NOMO-1 (cell line): Measurements from ENCODE around the gene STK32B.

ENCODE experiments used
- DNase-seq, 2 experiments: peaks; one replicate each; lab custom pipeline; 2025; ENCODE audit not compliant: unreplicated experiment in 2 of 2; lab: John Stamatoyannopoulos, UW

STK32B gene

GRCh38 chr4:5462254-5462835 is 411.1 kb downstream of the STK32B start:
- DNase-seq, result no peak

GRCh38 chr4:5462896-5463295 is 411.6 kb downstream of the STK32B start:
- DNase-seq, result no peak

GRCh38 chr4:5463361-5463760 is 412.1 kb downstream of the STK32B start:
- DNase-seq, result no peak

- no peak for DNase-seq
These were observed 412.8 kb downstream of the STK32B start for GRCh38 chr4:5463936-5464650.

GRCh38 chr4:5465529-5465928 is 414.2 kb downstream of the STK32B start:
- DNase-seq, result no peak

- DNase-seq, result no peak
These were observed 414.7 kb downstream of the STK32B start for GRCh38 chr4:5465956-5466355.

GRCh38 chr4:5467111-5467510 is 415.8 kb downstream of the STK32B start:
- DNase-seq, result no peak

- no peak for DNase-seq
These were observed 418.0 kb downstream of the STK32B start for GRCh38 chr4:5469151-5469775.

GRCh38 chr4:5469861-5470260 is 418.6 kb downstream of the STK32B start:
- DNase-seq, result no peak

GRCh38 chr4:5470318-5471198 is 419.3 kb downstream of the STK32B start:
- no peak for DNase-seq

GRCh38 chr4:5471206-5471605 is 419.9 kb downstream of the STK32B start:
- DNase-seq, result no peak

- no peak for DNase-seq
These were observed 420.4 kb downstream of the STK32B start for GRCh38 chr4:5471691-5472090.

GRCh38 chr4:5472160-5472591 is 420.9 kb downstream of the STK32B start:
- DNase-seq, result no peak

- DNase-seq, result no peak
These were observed 421.8 kb downstream of the STK32B start for GRCh38 chr4:5473125-5473524.

- no peak for DNase-seq
These were observed 423.5 kb downstream of the STK32B start for GRCh38 chr4:5474756-5475155.

GRCh38 chr4:5477613-5478012 is 426.3 kb downstream of the STK32B start:
- no peak for DNase-seq

GRCh38 chr4:5478169-5478568 is 426.9 kb downstream of the STK32B start:
- no peak for DNase-seq

- DNase-seq, result no peak
These were observed 427.4 kb downstream of the STK32B start for GRCh38 chr4:5478697-5479096.

- DNase-seq, result no peak
These were observed 428.3 kb downstream of the STK32B start for GRCh38 chr4:5479518-5480060.

- DNase-seq, result no peak
These were observed 437.1 kb downstream of the STK32B start for GRCh38 chr4:5488413-5488812.

GRCh38 chr4:5489260-5489659 is 438.0 kb downstream of the STK32B start:
- no peak for DNase-seq
